GM20431 (cell line): ENCODE results near the gene FBN2.

Experiments
- in situ Hi-C: fragments of 300-500 bp; cut with MseI, MboI; formaldehyde crosslinking; loops from one replicate; pipeline ENCODE4 v1.15.0; 2020; ENCODE audit warnings: low sequenced_read_pairs; ENCODE audit not compliant: unreplicated experiment

FBN2 gene

DNA sequence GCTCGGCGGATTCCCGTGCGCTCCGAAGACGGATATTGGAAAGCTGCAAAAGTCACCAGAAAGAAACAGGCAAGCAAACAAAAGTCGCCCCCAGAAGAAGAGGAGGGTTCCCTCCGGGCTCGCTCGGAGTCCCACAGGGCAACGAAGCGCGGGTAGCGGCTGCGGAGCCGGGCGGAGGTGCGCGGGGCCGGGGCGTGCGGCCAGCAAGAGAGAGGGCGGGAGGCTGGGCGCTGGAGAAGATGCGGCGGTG, at the start of gene FBN2:
Gene FBN2 (minus strand): TSS at position 246 of the 250 bp plus-strand sequence. CDS start 642 bp downstream, outside the sequence.
- in situ Hi-C loops: no loop called here

DNA sequence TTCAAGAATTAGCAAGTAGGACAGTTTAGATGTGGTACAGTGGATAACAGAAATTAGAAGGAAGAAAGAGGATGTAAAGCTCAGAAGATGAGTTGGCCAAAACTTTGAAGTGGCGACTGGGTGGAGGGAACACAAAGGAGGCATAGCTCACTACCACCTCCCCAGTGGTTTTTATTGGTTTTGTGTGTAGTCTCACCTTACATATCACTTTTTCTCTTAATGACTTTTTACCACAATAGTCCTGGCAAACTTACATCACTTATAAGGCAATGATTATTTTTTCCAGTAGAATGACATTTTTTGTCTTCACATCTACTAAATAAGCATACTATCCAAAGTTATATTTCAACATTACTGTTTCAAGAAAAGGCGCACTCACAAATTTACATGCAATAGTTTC, 49.2 kb upstream of the FBN2 start:
- in situ Hi-C loops: no loop called here

- in situ Hi-C loops: no loop called here
Observed at GRCh38 chr5:128586848-128587247, 48.8 kb upstream of the FBN2 start.

GRCh38 chr5:128579639-128580038, 41.6 kb upstream of the FBN2 start:
- in situ Hi-C loops: no loop called here

GRCh38 chr5:128579093-128579492, 41.0 kb upstream of the FBN2 start:
- in situ Hi-C loops: no loop called here

- in situ Hi-C loops: no loop called here
Observed at GRCh38 chr5:128574041-128574440, 36.0 kb upstream of the FBN2 start.

DNA sequence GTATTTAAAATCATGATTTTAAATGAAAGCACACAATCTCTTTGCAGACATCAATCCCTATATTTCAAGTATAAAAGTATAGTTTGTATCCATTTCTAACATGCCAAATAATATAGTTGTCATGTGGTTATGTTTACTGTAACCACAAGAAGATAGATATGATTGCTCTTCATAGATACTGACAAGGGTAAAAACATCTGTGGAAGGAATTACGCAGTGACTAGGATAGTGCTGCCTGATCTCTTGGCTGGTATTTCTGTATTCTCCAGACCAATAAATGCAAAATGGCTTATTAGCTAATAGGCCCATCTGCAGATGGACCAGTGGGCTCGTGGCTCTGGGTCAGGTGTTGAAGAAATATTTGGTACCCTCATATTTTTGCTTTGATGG, 34.9 kb upstream of the FBN2 start:
- in situ Hi-C loops: no loop called here

- in situ Hi-C loops: no loop called here
Observed at GRCh38 chr5:128572051-128572929, 34.2 kb upstream of the FBN2 start.

- in situ Hi-C loops: no loop called here
Observed at GRCh38 chr5:128566178-128566577, 28.1 kb upstream of the FBN2 start.

DNA sequence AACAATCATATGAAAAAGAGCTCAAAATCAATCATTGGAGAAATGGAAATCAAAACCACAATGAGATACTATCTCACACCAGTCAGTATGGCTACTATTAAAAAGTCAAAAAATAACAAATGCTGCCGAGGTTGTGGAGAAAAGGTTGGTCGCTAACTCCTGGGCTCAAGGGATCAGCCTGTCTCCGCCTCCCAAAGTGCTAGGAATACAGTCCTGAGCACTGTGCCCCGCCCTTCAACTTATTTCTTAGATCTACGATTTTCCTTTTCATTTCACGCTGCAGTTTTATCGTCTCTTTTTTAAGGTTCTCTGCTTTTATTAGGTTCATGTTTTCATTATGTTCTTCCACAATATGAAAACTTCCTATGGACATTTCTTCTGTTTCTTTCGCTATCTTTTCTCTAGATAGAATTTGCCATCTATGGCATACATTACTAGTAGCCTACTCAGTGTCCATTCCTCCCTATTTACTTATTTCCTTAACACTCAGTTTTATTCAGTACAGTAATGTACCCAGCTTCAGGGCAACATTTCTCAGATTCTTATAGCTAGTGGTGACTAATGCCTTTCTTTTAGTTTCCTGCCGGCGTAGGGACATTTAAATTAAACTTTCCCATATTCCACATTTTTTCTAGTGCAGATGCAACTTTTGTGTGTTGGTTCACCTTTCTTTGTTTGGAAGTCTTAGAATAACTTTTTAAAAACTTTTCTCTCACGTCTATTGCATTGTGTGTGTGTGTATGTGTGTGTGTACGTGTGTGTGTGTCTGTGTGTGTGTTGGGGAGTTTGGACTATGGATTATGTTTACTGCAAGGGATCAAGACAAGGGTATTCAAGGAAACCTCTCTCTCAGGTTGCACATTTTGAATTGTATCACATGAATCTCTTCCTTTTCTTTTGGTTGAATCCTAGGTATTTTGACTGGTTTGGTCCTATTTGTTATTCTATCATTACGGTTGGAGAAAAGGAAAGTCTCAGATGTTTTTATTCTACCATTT, 21.6 kb upstream of the FBN2 start:
- in situ Hi-C loops: no loop called here

- in situ Hi-C loops: no loop called here
Observed at GRCh38 chr5:128553747-128554146, 15.7 kb upstream of the FBN2 start.

DNA sequence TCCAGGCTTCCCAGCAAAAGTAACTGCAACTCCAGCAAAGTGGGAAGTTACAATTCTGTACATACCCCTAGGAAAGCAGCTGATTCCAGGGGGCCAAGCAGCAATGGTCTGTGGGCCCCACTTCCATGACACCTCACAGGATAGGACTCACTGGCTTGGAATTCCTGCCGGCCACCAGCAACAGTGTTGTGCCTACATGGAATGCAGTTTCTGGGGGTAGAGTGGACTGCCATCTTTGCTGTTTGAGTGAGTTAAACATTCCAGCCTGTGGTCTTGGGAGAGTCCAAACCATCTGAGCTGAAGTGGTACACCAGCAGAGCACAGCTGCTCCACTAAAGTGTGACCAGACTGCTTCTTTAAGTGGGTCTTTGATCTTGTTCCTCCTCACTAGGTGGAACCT, 13.4 kb upstream of the FBN2 start:
- in situ Hi-C loops: no loop called here

GRCh38 chr5:128549496-128549895, 11.5 kb upstream of the FBN2 start:
- in situ Hi-C loops: no loop called here

DNA sequence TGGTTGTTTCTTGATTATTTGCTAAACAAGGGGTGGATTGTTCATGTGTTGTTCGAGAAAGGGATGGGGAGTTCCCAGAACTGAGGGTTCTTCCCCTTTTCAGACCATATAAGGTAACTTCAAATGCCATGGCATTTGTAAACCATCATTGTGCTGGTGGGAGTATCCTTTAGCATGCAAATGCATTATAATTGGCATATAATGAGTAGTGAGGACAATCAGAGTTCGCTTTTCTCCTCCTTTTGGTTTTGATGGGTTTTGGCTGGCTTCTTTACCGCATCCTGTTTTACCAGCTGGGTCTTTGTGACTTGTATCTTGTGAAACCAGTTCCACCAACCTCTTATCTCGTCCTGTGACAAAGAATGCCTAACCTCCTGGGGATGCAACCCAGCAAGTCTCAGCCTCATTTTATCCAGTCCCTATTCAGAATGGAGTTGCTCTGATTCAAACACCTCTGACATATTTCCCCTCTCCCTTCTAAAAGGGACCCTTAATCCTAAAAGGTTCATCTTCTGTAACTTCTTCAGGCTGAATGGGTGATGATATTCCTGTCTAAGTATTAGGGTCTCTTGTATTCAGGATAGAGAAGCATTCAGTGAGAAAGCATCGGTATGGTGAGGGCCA, 8.7 kb upstream of the FBN2 start:
- in situ Hi-C loops: no loop called here

GRCh38 chr5:128541385-128541784, 3.3 kb upstream of the FBN2 start:
- in situ Hi-C loops: no loop called here

GRCh38 chr5:128539038-128539429, 989 bp upstream of the FBN2 start:
- in situ Hi-C loops: no loop called here

- in situ Hi-C loops: no loop called here
Observed at GRCh38 chr5:128538250-128539037, 399 bp upstream of the FBN2 start.

- in situ Hi-C loops: no loop called here
Observed at GRCh38 chr5:128537221-128537999, 635 bp downstream of the FBN2 start.
